GM12872 (cell line): ENCODE data around the gene USP6NL.

Experiments
- TF ChIP-seq, protein P1 (sequence below): IDR thresholded peaks from 3 replicates; pipeline ENCODE4 v1.5.1; 2011; ENCODE audit warnings: low read depth, mild to moderate bottlenecking, low read length, moderate library complexity; ENCODE audit not compliant: insufficient read depth

USP6NL gene

DNA sequence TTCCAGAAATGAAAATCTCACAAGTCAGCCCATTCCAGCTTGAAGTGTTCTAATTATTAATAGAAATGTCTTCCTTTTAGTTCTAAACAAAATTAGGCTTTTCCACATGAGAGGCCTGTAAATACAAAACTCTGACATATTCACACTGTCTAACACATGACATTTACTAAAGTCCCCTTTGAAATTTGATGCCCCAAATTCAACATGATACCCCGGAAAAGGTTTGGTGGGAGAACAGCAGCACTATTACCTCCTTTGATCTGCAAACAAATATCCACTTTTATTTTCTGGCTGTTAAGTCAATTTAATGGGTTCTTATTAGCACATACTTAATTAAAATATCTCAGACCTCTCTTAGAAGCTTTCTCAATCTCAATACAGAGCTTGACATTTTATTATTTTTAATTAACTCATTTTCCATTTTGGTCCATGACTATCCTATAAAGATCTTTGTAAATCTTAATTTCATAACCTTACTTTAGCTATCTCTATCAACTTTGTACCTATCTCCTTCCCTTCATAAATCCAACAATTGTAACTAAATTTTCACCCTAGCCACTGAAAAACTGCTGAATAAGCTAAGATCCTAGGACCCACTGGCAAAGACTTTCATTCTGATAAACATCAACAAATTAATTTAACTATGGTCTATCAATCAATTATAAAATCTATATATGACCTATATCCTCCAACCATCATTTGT, 63.2 kb downstream of the USP6NL start:
- TF ChIP-seq, protein P1, sequence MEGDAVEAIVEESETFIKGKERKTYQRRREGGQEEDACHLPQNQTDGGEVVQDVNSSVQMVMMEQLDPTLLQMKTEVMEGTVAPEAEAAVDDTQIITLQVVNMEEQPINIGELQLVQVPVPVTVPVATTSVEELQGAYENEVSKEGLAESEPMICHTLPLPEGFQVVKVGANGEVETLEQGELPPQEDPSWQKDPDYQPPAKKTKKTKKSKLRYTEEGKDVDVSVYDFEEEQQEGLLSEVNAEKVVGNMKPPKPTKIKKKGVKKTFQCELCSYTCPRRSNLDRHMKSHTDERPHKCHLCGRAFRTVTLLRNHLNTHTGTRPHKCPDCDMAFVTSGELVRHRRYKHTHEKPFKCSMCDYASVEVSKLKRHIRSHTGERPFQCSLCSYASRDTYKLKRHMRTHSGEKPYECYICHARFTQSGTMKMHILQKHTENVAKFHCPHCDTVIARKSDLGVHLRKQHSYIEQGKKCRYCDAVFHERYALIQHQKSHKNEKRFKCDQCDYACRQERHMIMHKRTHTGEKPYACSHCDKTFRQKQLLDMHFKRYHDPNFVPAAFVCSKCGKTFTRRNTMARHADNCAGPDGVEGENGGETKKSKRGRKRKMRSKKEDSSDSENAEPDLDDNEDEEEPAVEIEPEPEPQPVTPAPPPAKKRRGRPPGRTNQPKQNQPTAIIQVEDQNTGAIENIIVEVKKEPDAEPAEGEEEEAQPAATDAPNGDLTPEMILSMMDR: no peak

DNA sequence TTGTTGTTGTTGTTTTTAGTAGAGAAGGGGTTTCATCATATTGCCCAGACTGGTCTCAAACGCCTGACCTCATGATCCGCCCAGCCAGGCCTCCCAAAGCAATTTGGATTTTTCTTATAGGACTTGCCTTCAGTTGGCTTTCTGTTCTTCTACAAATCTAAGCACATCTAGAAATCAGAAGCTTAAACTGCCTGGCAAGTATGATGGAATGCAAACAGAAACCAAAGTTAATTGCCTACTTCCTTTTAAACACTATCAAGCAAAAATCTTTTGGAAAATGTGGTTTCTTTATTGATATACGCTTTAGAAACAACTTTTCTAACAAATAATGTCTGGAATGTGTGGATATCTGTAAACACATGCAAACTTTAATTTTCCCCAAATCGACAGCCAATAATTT, 64.9 kb downstream of the USP6NL start:
- TF ChIP-seq, protein P1: no peak

DNA sequence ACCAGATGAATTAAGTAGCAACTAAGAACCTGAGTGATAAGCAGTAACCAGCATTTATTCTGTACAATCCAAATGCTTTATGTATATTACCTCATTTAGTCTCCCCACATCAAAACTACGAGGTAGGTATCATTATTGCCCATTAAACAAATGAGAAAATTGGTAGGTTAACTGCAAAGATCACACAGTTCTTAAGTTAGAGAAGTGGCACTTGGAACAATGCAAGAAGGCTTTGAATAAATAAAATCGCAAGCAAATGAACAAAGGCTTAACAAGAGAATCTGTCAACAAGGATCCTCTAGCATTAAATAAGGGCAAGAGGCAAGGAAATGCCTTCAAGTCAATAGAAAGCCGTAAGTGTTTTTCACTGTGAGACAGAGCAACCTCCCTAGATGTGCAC, 70.2 kb downstream of the USP6NL start:
- TF ChIP-seq, protein P1: no peak

DNA sequence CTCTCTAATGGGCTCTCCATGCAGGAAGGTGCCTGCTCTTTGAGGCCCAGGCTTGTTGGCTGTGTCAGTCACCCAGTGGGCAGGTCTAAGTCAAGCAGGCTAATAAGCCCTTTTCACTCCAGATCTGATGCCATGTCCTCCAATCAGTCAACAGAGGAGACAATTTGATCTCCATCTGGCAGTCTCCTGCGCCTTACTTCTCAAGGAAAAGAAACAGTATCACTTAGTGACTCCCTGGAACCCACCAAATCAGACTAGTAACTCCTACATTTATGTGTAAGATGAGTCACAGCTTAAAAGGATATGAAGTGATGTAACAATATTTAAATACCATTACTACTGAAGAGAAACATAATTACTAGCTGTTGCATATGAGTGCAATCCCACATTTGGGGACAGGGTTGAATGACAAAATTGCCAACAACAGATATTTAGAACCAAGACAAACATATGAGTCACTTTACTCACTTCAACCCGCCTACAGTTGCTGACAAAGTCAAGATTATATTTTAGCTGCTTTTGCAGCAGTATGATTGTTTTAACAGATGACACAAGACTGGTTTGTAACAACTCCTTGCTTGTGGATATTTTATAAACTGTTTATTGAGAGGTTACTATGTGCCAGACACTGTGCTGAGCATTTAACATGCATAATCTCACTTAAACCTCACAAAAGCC, 72.1 kb downstream of the USP6NL start:
- TF ChIP-seq, protein P1: no peak

DNA sequence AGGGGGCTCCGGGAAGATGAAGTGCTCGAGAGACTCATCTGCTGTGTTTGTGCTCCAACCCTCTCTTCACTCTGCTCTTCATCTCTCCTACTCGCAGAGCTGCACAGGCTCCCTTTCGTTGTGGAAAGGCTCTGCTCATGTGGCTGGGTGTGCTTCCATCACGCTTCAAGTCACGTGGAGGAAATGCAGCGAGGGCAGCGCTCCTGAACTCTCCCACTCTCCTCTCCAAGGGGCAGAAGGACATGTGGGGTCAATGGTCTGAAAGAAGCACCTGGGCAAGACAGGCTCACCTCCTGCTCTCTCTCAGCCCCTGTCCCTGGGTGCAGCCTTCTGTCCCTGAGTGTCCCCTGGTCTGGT, 72.6 kb downstream of the USP6NL start:
- TF ChIP-seq, protein P1: no peak

DNA sequence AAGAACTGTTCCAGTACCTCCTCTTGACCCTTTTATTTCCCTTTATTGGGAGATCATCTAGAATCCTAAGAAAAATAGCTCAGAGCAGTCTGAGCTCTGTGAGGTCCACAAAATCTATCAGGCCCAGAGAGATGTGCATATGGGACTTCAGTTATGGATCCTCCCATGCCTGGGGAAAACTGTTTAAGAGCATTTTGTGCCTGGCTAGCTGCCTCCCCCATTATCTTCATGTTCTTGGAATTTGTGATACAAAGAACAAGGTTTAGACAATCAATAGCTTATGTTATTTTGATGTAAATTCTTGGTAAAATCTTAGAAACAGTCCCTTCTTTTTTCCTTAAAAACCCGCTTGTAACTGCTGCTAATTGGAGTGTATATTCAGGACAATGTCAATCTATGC, 75.2 kb downstream of the USP6NL start:
- TF ChIP-seq, protein P1: no peak

DNA sequence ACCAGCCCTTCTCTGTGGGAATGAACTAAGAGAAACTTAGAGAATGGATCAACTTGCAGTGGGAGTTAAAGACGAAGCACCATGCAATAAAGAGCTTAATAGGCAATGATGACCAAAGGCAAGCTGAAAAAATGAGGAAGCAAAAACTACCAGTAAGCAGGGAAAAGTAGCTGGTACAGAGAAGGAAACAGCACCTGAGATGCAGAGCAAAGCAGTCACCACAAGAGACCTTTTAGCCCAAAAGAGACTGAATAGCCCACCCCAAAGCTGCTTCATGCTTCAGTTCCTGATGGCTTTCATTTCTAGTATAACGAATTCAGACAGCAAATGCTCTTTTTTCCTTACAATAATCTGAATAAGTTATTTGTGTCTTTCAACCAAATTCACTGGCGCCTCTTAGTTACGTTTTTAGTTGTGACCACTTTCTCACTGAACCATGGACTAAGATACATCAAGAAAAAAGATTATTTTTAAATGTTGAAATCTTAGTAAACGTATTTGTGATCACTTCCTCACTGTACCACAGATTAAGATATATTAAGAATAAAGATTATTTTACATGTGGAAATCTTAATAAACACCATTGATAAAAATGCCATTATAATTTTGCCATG, 76.0 kb downstream of the USP6NL start:
- TF ChIP-seq, protein P1: peak; percentile 31; the same call in 1 of the 3 replicates
